Measurements from ENCODE around the gene CAMSAP1. TPM values are rescaled to one million over a fixed set of nuclear protein-coding genes. Genes with fewer than 3 reads are reported as not detected.
"Not testable (repeated sequence)": the region's sequence is repeated elsewhere in the genome, so short reads cannot be mapped to it uniquely, and the experiment has no call there.

CAMSAP1 gene
- total RNA-seq, 2 experiments from 2014 or later, result 20.2 to 27.0 TPM

- Mint-ChIP-seq H3K27ac (no peak overlapping the region), H3K9me3 (no peaks in the 10 kb centered on the region), H3K36me3 (ENCODE audit: low read depth) (peaks cover 43% of the 10 kb centered on the region), H3K4me3 (no peak overlapping the region), H3K4me1 (ENCODE audit: low read depth) (peaks cover 3% of the 10 kb centered on the region), H3K27me3 (no peaks in the 10 kb centered on the region)
- DNase-seq, result no peak
- no peak for TF ChIP-seq CTCF (IDR thresholded peaks at IDR 0.05)
- intact Hi-C loops (cut with micrococcal nuclease), result no loop called here
- ChIA-PET CTCF (no interaction called here), POLR2A (interaction anchor here (1.3 kb wide), 1 partner anchor 11 kb away, joined by 4 read pairs; no protein-coding TSS in a partner anchor)
- no peak for ATAC-seq
Observed at GRCh38 chr9:135948446-135948845, 41.1 kb upstream of the CAMSAP1 start.

- ATAC-seq (no peak), DNase-seq (no peak)
- ChIA-PET POLR2A (interaction anchor here (1.3 kb wide), 1 partner anchor 12 kb away, joined by 4 read pairs; no protein-coding TSS in a partner anchor), CTCF (no interaction called here)
- H3K4me1 Mint-ChIP-seq (ENCODE audit: low read depth), result peaks cover 3% of the 10 kb centered on the region
- intact Hi-C loops (cut with micrococcal nuclease), result no loop called here
- H3K36me3 Mint-ChIP-seq (ENCODE audit: low read depth), result peaks cover 46% of the 10 kb centered on the region
- H3K4me3 Mint-ChIP-seq, result no peak overlapping the region
- no peaks in the 10 kb centered on the region for H3K9me3 Mint-ChIP-seq
- TF ChIP-seq CTCF (IDR thresholded peaks at IDR 0.05), result no peak
- H3K27ac Mint-ChIP-seq, result no peak overlapping the region
- H3K27me3 Mint-ChIP-seq, result no peaks in the 10 kb centered on the region
Observed at GRCh38 chr9:135947582-135947981, 40.2 kb upstream of the CAMSAP1 start.

- intact Hi-C loops (cut with micrococcal nuclease); H3K9me3 Mint-ChIP-seq; CTCF ChIA-PET; H3K4me1 Mint-ChIP-seq (ENCODE audit: low read depth); POLR2A ChIA-PET; H3K4me3 Mint-ChIP-seq; H3K27ac Mint-ChIP-seq; H3K27me3 Mint-ChIP-seq; ATAC-seq; DNase-seq: not testable (repeated sequence)
- H3K36me3 Mint-ChIP-seq (ENCODE audit: low read depth), result peaks cover 43% of the 10 kb centered on the region
Observed at GRCh38 chr9:135947105-135947504, 39.8 kb upstream of the CAMSAP1 start.

- POLR2A ChIA-PET, result no interaction called here
- CTCF ChIA-PET, result no interaction called here
- no peak for DNase-seq
- peaks cover 43% of the 10 kb centered on the region for H3K36me3 Mint-ChIP-seq (ENCODE audit: low read depth)
- H3K9me3 Mint-ChIP-seq, result no peaks in the 10 kb centered on the region
- intact Hi-C loops (cut with micrococcal nuclease), result no loop called here
- H3K27ac Mint-ChIP-seq, result no peak overlapping the region
- peaks cover 3% of the 10 kb centered on the region for H3K4me1 Mint-ChIP-seq (ENCODE audit: low read depth)
- no peak for TF ChIP-seq CTCF (IDR thresholded peaks at IDR 0.05)
- no peak overlapping the region for H3K4me3 Mint-ChIP-seq
- ATAC-seq, result no peak
- H3K27me3 Mint-ChIP-seq, result no peaks in the 10 kb centered on the region
Observed at GRCh38 chr9:135946392-135946994, 39.1 kb upstream of the CAMSAP1 start.

- ChIA-PET POLR2A (no interaction called here), CTCF (no interaction called here)
- Mint-ChIP-seq H3K27me3 (no peaks in the 10 kb centered on the region), H3K27ac (no peak overlapping the region), H3K36me3 (ENCODE audit: low read depth) (peaks cover 45% of the 10 kb centered on the region), H3K4me1 (ENCODE audit: low read depth) (peaks cover 3% of the 10 kb centered on the region), H3K4me3 (no peak overlapping the region), H3K9me3 (no peaks in the 10 kb centered on the region)
- no peak for TF ChIP-seq CTCF (IDR thresholded peaks at IDR 0.05)
- intact Hi-C loops (cut with micrococcal nuclease), result no loop called here
- DNase-seq (no peak), ATAC-seq (no peak)
Observed at GRCh38 chr9:135945969-135946368, 38.6 kb upstream of the CAMSAP1 start.

Data from activated CD8-positive, alpha-beta T cell treated with anti-CD3 and anti-CD28 coated beads for 36 hours (primary cell).